ENCODE data around the gene POLR2M.

DNA sequence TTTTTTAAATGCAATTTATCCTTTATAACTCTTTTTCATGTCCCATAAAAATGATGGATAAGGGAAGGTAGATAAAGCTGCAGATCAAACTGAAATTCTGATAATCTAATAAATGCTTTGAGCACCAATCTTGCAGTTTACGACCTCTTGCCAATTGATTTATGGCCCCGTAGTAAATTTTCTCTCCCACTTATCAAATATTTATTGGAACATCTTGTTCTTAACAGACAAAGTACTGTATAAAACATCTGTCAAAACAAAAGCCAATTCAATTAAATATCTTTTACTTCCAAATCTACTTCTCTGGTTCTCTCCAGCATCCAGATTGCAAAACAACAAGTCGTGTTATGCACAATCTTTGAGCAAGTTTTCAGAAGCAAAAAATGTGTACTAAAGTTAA is 34.6 kb downstream of the POLR2M start:
- TF ChIP-seq, protein P1, sequence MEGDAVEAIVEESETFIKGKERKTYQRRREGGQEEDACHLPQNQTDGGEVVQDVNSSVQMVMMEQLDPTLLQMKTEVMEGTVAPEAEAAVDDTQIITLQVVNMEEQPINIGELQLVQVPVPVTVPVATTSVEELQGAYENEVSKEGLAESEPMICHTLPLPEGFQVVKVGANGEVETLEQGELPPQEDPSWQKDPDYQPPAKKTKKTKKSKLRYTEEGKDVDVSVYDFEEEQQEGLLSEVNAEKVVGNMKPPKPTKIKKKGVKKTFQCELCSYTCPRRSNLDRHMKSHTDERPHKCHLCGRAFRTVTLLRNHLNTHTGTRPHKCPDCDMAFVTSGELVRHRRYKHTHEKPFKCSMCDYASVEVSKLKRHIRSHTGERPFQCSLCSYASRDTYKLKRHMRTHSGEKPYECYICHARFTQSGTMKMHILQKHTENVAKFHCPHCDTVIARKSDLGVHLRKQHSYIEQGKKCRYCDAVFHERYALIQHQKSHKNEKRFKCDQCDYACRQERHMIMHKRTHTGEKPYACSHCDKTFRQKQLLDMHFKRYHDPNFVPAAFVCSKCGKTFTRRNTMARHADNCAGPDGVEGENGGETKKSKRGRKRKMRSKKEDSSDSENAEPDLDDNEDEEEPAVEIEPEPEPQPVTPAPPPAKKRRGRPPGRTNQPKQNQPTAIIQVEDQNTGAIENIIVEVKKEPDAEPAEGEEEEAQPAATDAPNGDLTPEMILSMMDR (IDR thresholded peaks at IDR 0.05; ENCODE audit: low read depth, low read length): no peak
- TF ChIP-seq MAX (IDR thresholded peaks at IDR 0.05; ENCODE audit: low read depth, low read length): no peak
- no peak for TF ChIP-seq POLR2A (IDR thresholded peaks at IDR 0.05; ENCODE audit: extremely low read depth, insufficient read length)
- no peak for TF ChIP-seq MYC (IDR thresholded peaks at IDR 0.05; ENCODE audit: low read depth, low read length)

Measured in NB4 (cell line).